ENCODE measurements around the gene SLC35A1. TPM values are rescaled to one million over a fixed set of nuclear protein-coding genes. Genes with fewer than 3 reads are reported as not detected.

SLC35A1 gene
- total and polyA plus RNA-seq, 3 donors from 2014 or later, result 16.5 to 20.2 (median 17.2) TPM

DNA sequence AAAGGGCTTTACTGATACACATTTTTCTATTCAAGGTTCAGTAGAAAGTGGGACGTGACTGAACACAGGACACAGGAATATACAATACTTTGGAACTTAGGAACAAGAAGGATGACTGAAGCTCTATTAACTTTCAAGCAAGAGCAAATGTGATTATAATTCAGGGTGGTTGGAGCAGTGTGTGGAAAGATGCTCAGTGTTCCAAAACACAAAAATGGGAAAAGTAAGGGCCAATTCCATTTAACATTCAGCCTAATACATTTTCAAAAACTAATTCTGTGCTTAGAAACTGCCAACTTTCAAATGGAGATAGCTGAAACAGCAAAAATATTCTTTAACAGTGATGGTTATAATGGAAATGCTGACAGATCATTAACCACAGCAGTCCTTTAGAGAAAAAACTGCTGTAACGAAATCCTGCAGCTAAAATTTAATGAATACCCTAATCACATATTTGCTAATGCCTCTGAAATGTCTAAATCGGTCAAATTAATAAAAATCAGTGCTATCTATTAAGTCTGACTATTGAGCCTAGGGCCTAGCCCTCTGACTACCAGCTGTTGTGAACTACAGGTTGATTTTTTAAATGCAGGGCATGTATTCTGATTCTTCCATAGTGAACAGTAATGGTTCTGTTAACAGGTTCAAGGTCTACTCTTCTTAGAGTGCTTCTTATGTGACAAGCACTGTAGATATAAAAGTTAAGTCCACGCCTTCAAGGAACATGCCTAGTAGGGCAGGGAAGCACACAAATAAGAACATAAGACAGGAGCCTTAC lies 71.1 kb downstream of the SLC35A1 start:
- Histone ChIP-seq H3K9me3 (no peaks in the 10 kb centered on the region), H3K27ac (no peak overlapping the region), H3K27me3 (no peaks in the 10 kb centered on the region), H3K36me3 (ENCODE audit: low read depth, missing control alignments) (no peaks in the 10 kb centered on the region), H3K4me3 (no peak overlapping the region), H3K4me1 (no peaks in the 10 kb centered on the region)
- DNase-seq, result no peak
- TF ChIP-seq, protein P1, sequence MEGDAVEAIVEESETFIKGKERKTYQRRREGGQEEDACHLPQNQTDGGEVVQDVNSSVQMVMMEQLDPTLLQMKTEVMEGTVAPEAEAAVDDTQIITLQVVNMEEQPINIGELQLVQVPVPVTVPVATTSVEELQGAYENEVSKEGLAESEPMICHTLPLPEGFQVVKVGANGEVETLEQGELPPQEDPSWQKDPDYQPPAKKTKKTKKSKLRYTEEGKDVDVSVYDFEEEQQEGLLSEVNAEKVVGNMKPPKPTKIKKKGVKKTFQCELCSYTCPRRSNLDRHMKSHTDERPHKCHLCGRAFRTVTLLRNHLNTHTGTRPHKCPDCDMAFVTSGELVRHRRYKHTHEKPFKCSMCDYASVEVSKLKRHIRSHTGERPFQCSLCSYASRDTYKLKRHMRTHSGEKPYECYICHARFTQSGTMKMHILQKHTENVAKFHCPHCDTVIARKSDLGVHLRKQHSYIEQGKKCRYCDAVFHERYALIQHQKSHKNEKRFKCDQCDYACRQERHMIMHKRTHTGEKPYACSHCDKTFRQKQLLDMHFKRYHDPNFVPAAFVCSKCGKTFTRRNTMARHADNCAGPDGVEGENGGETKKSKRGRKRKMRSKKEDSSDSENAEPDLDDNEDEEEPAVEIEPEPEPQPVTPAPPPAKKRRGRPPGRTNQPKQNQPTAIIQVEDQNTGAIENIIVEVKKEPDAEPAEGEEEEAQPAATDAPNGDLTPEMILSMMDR (IDR thresholded peaks at IDR 0.05), result no peak
- no peak for TF ChIP-seq POLR2A (IDR thresholded peaks at IDR 0.05)
- WGBS, 2 donors, result 72 to 90% methylated on average over 4 of the region's 4 CpGs
- intact Hi-C loops (cut with DNase I; ENCODE audit: low total_unique reads), result no loop called here

DNA sequence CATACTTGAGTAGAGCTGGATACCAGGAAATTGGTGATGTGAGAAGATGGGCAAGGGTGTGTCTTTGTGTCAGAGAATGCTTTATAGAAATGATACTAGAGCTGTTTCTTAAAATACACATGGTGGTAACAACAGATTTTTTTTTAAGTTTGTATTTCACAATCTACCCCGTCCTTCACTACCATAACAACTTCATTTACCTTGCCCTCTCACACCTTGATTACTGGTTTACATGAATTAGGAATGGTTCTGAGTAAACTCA lies 71.6 kb downstream of the SLC35A1 start:
- Histone ChIP-seq H3K4me3 (no peak overlapping the region), H3K27ac (no peak overlapping the region), H3K36me3 (ENCODE audit: low read depth, missing control alignments) (no peaks in the 10 kb centered on the region), H3K9me3 (no peaks in the 10 kb centered on the region), H3K27me3 (no peaks in the 10 kb centered on the region), H3K4me1 (no peaks in the 10 kb centered on the region)
- no peak for TF ChIP-seq POLR2A (IDR thresholded peaks at IDR 0.05)
- TF ChIP-seq, protein P1 (IDR thresholded peaks at IDR 0.05), result no peak
- DNase-seq, result no peak
- WGBS, 2 donors, result 88 to 91% methylated on average over 1 of the region's 1 CpG
- intact Hi-C loops (cut with DNase I; ENCODE audit: low total_unique reads), result no loop called here

DNA sequence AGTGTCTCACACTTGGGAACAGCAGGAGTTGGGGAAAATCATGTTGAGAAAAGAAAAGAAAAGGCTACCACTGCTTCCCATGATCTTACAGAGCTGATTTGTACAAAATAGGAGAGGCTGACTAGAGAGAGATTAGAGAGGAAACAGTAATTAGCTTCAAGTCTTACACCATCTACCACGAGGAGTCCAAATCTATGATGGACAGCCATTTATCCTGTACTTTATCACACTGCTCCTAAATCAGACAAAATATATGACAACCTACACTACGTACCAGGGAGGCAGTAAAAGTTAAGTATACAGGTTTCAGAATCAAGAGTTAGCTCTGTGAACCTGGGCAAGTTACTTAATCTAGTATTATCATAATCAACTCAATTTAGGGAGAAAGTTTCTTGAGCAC lies 79.0 kb downstream of the SLC35A1 start:
- H3K4me3 ChIP-seq, result no peak overlapping the region
- no peaks in the 10 kb centered on the region for H3K27me3 ChIP-seq
- H3K36me3 ChIP-seq (ENCODE audit: low read depth, missing control alignments), result no peaks in the 10 kb centered on the region
- 83 to 86% methylated on average over 2 of the region's 2 CpGs for WGBS, 2 donors
- H3K9me3 ChIP-seq, result no peaks in the 10 kb centered on the region
- TF ChIP-seq, protein P1 (IDR thresholded peaks at IDR 0.05), result no peak
- TF ChIP-seq POLR2A (IDR thresholded peaks at IDR 0.05), result no peak
- no peak for DNase-seq
- intact Hi-C loops (cut with DNase I; ENCODE audit: low total_unique reads), result no loop called here
- H3K27ac ChIP-seq, result no peak overlapping the region
- no peaks in the 10 kb centered on the region for H3K4me1 ChIP-seq

DNA sequence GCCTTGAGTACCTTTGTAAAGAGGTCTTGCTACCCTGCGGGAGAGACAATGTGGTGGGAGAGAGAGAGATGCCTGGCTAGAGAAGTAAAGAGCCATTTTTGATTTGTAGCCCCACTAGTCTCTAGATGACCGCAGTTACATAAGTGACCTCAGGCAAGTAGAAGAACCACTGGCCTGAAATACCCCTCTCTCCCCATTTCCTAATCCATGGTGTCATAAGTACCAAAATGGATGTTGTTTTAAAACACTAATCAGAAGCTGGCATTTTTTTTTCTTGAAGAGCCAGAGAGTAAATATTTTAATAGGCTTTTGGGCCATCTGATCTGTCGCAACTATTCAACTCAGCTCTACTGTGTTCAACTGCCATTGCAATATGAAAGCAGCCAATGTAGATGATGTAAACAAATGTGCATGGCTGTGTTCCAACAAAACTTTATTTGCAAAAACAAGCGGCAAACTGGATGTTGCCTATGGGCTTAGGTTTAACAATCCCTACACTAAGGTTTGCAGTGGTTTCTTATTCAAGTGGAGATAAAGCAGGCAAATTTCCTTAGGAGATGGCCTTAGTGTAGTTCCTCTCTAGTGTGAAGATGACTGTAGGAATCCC lies 80.5 kb downstream of the SLC35A1 start:
- no peaks in the 10 kb centered on the region for H3K9me3 ChIP-seq
- DNase-seq, result no peak
- WGBS, 2 donors, result 85 to 93% methylated on average over 4 of the region's 4 CpGs
- intact Hi-C loops (cut with DNase I; ENCODE audit: low total_unique reads), result no loop called here
- H3K27me3 ChIP-seq, result no peaks in the 10 kb centered on the region
- no peaks in the 10 kb centered on the region for H3K4me1 ChIP-seq
- no peaks in the 10 kb centered on the region for H3K36me3 ChIP-seq (ENCODE audit: low read depth, missing control alignments)
- TF ChIP-seq, protein P1 (IDR thresholded peaks at IDR 0.05), result no peak
- no peak for TF ChIP-seq POLR2A (IDR thresholded peaks at IDR 0.05)
- H3K4me3 ChIP-seq, result no peak overlapping the region
- H3K27ac ChIP-seq, result no peak overlapping the region

DNA sequence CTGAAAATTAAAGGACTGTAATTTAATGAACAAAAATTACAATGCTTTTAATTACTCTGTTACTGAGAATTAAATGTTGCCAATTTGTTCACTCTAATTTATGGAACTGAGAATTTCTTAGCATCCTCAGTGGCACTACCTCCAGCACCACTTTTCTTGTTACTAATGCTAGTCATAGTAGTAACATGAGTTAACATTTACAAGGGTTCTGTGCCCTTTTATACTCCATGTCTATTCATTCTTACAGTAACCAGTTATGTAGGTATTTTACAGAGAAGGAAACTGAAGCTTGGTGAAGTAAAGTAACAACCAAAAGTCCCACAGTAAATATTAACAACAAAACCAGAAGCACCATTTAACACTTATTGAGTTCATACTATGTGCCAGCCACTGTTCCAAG lies 82.7 kb downstream of the SLC35A1 start:
- no peaks in the 10 kb centered on the region for H3K27me3 ChIP-seq
- no peak for DNase-seq
- no peaks in the 10 kb centered on the region for H3K36me3 ChIP-seq (ENCODE audit: low read depth, missing control alignments)
- no peaks in the 10 kb centered on the region for H3K9me3 ChIP-seq
- no peak overlapping the region for H3K27ac ChIP-seq
- TF ChIP-seq, protein P1 (IDR thresholded peaks at IDR 0.05), result no peak
- no peak for TF ChIP-seq POLR2A (IDR thresholded peaks at IDR 0.05)
- H3K4me1 ChIP-seq, result no peaks in the 10 kb centered on the region
- intact Hi-C loops (cut with DNase I; ENCODE audit: low total_unique reads), result no loop called here
- no peak overlapping the region for H3K4me3 ChIP-seq

Data from testis (tissue), 3 donors.